Pons (tissue), 1 donor: ENCODE results near the gene SPDYE18.
"Not testable (repeated sequence)": the region's sequence is repeated elsewhere in the genome, so short reads cannot be mapped to it uniquely, and the experiment has no call there.

ENCODE experiments used
- DNase-seq: peaks from one replicate; pipeline ENCODE4 v3.0.0-alpha.2; 2016; ENCODE audit warnings: low spot score

Gene SPDYE18

DNA sequence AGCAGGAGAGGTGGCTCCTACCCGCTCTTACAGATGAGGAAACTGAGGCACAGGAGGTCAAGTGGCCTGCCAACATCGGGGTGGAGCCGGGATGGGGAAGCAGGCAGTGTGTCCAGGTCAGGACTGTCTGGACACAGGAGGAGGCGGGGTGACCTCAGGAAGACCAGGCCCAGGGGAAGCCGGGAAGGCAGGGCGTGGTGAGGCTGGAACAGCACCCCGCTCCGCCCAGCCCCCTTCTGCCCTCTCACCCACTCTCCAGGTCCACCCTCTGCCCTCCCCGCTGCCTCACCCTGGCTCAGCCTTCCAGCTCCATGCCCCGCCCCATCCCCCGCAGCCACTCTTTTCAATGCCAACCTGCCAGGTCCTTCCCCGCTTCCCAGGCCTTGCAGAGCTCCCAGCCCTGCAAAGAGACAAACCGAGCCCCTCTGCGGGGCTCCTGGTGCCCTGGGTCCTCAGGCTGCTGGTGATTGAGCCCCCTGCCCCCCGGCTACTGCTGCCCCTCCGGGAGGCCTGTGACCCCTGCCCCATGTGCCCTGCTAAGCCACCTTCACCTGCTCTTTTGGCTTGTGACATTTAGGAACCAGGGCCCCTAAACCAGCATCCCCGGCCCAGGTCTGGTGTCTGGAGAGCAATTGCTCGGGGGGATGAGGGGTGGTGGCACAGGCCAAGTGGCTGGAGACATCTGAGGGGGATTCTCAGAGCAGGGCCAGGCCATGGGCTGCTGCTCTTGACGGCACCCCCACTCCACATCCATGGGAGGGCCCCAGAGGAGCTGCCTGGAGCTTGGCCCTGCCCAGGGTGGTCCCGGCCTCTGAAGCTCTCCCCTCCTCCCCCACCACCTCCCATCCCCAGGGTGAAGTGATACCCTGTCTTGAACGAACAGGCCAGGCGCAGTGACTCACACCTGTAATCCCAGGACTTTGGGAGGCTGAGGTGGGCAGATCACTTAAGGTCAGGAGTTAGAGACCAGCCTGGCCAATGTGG, 55.9 kb downstream of the SPDYE18 start:
- not testable (repeated sequence) for DNase-seq

GRCh38 chr7:77005461-77006057, 56.8 kb downstream of the SPDYE18 start:
- not testable (repeated sequence) for DNase-seq

DNA sequence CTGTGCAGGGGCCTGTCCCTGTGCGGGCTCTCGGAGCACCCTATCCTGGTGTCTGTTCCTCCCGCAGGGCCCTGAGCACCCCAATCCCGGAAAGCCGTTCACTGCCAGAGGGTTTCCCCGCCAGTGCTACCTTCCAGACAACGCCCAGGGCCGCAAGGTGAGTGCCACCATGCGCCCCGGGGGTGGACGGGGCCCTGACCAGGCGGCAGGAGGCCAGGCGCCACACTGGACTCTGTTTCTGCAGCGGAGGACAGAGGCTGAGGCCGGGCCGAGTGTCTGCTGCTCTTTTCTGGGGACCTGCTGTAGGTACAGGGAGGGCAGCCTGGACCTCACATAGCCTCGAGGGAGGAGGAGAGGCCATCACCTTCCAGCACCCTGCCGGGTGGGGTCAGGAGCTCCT, 58.2 kb downstream of the SPDYE18 start:
- DNase-seq = not testable (repeated sequence)

DNA sequence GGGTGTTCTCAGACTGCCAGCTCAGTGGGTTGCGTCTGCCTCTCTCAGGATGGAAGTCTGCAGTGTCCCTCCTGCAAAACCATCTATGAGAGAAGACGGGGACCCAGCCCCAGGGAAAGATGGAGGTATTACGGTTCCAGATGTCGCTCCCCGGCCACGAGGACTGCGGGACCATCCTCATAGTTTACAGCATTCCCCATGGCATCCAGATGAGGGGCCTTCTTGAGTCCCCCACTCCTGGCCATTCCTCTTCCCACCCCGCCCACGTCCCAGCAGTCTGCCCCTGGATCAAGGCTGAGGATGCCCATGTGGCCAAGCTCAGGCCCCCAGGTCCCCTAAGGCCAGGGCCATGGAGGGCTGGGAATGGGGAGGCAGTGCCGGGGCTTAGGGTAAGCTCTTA, 59.1 kb downstream of the SPDYE18 start:
- not testable (repeated sequence) for DNase-seq

DNA sequence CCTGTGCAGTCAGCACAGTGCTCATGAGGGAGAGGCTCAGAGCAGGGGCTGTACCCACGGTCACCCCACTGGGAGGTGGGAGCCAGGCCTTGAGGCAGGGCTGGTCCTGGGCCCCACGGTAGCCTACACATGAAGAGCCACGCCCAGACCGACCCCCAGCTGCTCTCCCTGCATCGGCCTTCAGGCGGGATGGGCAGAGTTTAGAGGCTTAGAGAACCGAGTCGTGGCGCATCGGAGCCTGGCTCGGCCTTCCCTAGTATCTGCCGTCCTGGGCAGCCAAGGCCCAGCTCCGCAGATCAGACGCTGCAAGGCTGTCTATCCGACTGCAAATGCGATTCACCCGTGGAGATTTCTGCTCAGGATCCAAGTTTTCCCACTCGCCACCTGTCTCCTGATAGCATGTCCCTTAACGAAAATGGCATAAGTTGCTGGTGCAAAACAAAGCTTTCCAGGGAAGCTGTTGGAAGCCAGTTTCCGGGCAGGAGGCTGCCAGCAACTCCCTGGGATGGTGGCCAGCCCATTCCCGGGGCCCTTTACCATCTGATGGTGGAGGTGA, 59.6 kb downstream of the SPDYE18 start:
- DNase-seq = not testable (repeated sequence)

DNA sequence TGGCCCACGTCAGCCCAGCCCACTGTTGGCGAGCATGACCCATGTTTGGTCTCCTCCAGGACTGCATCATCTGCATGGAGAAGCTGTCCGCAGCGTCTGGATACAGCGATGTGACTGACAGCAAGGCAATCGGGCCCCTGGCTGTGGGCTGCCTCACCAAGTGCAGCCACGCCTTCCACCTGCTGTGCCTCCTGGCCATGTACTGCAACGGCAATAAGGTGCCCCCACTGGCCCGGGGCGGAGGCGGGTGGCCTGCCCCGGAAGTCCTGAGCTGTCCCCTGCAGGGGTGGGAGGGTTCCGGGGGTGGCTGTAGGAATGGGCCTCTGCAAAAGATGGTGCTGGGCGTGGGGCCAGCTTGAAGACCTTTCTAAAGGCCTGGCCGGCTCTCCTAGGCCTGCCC, 60.3 kb downstream of the SPDYE18 start:
- not testable (repeated sequence) for DNase-seq
